ENCODE results near the gene FGGY.

- no peak for TF ChIP-seq CTCF (IDR thresholded peaks at IDR 0.05 in 4 of 5, conservative IDR thresholded peaks at IDR 0.05 in 1 of 5)
- no peak for TF ChIP-seq POLR2A (IDR thresholded peaks at IDR 0.05)
These were observed 47.3 kb upstream of the FGGY start for GRCh38 chr1:59249396-59250137.
